ENCODE measurements around the gene CDK14.

DNA sequence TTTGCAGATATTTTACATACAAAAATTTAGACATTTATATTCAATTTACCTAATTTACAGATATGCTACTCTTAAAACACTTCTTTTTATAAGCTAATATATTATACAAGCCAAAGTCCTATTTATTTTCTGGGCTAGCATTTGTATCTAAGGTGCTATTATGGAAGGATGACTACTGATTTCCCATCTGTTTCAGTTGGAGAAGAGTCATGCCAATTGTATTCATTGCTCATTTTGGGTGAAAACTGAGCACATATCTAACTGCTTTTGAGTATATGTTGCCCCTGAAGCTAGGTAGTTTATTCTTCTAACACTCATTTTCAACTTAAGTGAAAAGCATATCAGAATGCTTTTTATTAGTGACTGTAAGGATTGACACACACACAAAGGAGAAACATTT, 172.9 kb downstream of the CDK14 start:
- no peak for TF ChIP-seq ATF3 (IDR thresholded peaks at IDR 0.05; ENCODE audit: insufficient read depth, low read depth, low read length)
- TF ChIP-seq CTCF (IDR thresholded peaks at IDR 0.05; ENCODE audit: control extremely low read depth in 1 of 3, insufficient read depth in 1 of 3, low read depth in 1 of 3, low read length in 3 of 3), result no peak
- no peak for TF ChIP-seq CEBPB (IDR thresholded peaks at IDR 0.05; ENCODE audit: low read depth, low read length)
- TF ChIP-seq ASH2L (IDR thresholded peaks at IDR 0.05; ENCODE audit: low read length), result no peak
- no peak for TF ChIP-seq POLR2AphosphoS5 (IDR thresholded peaks at IDR 0.05; ENCODE audit: low read depth, low read length)
- TF ChIP-seq POLR2A (IDR thresholded peaks at IDR 0.05; ENCODE audit: control extremely low read depth in 1 of 2, low read depth in 2 of 2, low read length in 2 of 2), result no peak
